HG03066 (cell line): Measurements from ENCODE around the gene WWOX.

Source experiments
- ATAC-seq: cut with Tn5 transposase; IDR thresholded peaks from one replicate; pipeline ENCODE4 v1.9.1; 2021; ENCODE audit warnings: low read depth; ENCODE audit not compliant: unreplicated experiment

Gene WWOX

GRCh38 chr16:78931678-78932077, 832.2 kb downstream of the WWOX start:
- ATAC-seq = no peak

- no peak for ATAC-seq
Measured at GRCh38 chr16:78932355-78932943, 833.0 kb downstream of the WWOX start.

DNA sequence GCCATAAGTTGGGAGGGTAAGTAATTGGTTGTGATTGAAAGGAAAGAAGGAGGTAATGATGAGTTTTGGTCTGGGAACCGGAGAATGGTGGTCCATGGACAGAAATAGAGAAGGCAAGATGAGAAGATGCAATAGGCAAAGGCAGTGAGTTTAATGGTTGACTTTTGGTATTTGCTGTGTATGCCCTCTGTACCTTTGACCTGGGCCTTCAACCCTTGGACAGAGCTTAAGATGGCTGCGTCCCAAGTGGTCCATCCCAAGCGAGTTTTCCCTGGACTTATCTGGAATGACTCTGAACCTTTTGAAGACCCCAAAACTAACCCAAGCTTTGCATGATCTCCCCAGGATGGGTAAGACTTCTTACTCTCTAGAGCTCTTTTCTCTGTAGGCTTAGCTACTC, 836.6 kb downstream of the WWOX start:
- no peak for ATAC-seq

GRCh38 chr16:78939597-78939996, 840.1 kb downstream of the WWOX start:
- ATAC-seq = no peak

GRCh38 chr16:78942625-78943245, 843.3 kb downstream of the WWOX start:
- ATAC-seq = no peak

GRCh38 chr16:78945336-78945735, 845.9 kb downstream of the WWOX start:
- no peak for ATAC-seq

DNA sequence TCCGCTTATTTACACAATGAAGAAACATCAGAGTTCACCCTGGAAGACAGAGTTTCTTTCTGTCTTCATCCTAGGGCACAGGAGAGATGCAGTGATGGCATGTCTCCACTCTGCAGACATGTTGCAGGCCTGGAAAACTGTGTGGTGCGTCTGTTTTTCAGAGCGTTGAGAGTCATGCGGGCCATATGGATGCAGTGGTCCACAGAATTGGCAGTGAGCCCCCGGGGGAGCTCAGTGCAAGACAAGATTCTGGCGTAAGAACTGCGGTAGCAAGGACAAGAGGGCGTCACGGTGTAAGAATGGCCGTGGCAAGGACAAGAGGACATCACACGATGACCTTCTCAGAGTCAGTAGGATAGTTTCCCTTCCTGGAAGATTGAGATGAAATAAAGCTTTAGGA, 847.1 kb downstream of the WWOX start:
- ATAC-seq = no peak

GRCh38 chr16:78950768-78951167, 851.3 kb downstream of the WWOX start:
- no peak for ATAC-seq

- ATAC-seq = no peak
Measured at GRCh38 chr16:78952630-78953029, 853.2 kb downstream of the WWOX start.

DNA sequence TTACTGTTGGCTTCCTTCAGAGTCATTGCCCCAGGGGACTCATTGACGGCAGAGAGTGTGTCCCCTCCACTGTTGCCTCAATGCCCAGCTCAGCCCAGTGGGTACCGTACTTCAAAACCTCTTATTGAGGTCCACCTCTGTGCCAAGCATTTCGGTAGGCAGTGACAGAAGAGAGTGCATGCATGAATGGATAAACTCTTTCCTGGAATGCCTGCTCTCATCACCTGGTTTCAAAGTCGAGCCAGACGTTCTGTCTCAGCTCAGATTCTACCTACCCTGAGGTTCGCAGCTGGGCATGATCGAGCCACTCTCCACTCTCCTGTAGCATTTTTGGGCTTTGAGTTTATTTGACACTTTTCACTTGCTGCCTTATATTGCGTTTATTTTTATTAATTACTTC, 854.1 kb downstream of the WWOX start:
- ATAC-seq = no peak

GRCh38 chr16:78955206-78955605, 855.8 kb downstream of the WWOX start:
- ATAC-seq = no peak

DNA sequence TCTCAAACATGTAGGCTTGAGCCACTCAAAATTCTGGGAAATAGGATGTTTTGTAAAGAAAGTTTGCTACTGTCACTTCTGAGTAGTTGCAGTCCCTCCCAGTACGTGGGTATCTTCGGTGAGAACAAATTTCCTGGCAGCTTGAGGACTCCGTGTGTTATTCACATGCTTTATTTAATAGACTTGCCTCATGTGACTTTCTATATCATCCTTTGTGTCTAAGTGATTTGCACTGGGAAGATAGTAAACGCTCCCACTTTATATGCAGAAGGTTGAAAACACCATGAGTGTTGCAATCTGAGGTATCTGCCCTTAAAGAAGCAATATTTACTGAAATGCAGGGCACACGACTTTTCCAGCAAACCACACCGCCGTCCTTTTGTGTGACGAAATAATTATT, 857.4 kb downstream of the WWOX start:
- ATAC-seq = no peak

- ATAC-seq = no peak
Measured at GRCh38 chr16:78957317-78958100, 858.1 kb downstream of the WWOX start.

DNA sequence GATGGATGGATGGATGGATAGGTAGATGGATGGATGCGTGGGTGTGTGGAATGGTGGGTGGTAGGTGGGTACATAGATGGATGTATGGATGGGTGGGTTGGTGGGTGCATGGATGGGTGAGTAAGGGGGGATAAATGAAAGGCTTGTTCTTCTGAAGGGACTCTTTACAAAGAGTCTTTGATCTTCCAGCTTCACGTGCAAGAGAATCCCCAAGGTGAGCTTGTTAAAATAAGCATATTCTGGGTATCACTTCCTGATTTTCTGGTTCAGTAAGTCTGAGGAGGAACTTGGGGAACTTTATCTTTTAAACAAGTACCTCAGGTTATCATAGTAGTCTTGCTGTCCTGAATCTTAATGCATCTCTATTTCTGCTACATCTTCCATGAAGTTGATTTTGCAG, 862.0 kb downstream of the WWOX start:
- peak; percentile 53 for ATAC-seq

DNA sequence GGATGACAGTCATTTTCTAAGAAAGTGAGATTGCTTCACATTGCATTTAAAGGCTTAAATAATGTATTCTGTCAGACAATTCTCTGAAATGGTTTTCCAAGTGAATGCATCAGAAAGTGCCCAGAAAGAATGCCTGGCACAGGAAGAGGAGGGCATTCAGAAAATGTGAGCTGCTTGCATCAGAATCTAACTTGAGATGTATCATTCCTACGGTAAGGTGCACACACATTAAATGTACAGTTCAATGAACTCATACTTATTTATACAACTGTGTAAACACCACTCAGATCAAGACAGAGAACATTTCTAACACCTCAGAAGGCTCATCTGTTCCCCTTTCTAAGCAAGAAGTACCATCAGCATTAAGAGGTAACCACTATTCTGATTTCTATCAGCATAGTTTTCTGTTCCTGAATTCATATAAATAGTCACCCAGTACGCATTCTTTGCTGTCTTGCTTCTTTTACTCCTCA, 863.0 kb downstream of the WWOX start:
- ATAC-seq = peak; percentile 83

DNA sequence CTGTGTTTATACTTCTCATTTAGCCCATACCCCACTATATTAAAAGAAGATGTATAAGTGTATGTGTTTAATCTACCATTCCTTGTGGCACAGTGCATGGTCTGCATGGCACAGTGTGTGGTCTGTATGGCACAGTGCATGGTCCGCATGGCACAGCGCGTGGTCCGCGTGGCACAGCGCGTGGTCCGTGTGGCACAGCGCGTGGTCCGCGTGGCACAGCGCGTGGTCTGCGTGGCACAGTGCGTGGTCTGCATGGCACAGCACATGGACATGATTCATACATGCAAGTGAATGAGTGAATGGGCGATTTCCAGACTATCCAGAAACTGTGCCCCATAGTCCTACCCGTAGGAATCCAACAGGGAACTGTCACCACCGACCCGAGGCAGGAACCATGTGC, 868.5 kb downstream of the WWOX start:
- ATAC-seq = no peak

- no peak for ATAC-seq
Measured at GRCh38 chr16:78969721-78970120, 870.3 kb downstream of the WWOX start.

DNA sequence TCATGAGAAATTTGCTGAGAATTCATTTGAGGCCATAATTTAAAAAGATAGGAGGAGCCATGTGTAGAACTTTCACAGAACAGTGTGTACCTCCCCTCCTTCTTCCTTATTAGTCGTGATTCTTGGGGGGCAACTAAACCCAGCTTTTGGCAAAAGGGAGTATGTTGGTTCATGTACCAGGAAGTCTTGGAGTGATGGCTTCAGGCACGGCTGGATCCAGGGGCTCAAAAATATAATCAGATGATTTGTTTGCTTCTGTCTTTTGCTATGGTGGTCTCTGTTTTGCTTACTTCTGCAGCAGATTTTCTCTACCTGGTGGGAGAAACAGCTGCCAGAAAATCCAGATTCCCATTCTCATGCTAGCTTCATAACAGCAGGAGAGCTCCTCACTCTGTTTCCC, 871.2 kb downstream of the WWOX start:
- no peak for ATAC-seq

GRCh38 chr16:78972006-78972405, 872.6 kb downstream of the WWOX start:
- no peak for ATAC-seq

DNA sequence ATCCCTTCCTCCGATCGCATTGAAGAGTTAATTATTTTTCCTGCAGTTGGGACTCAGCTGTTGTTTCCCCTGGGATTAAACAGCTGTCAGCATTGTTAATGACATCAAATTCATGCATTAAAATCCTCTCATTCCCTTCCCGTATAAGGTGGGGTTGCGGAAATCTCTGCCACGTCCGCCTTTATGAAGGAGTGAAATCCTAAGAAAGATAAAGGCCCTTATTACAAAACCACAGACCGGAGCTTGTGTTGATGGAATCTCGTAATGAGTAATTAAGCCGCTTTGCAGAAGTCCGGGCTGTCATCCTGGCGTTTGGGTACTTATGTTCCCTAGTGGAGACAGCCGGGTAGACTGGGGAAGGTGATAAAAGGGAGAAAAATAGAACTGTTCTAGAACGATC, 873.5 kb downstream of the WWOX start:
- ATAC-seq = no peak

GRCh38 chr16:78976212-78976611, 876.8 kb downstream of the WWOX start:
- no peak for ATAC-seq

DNA sequence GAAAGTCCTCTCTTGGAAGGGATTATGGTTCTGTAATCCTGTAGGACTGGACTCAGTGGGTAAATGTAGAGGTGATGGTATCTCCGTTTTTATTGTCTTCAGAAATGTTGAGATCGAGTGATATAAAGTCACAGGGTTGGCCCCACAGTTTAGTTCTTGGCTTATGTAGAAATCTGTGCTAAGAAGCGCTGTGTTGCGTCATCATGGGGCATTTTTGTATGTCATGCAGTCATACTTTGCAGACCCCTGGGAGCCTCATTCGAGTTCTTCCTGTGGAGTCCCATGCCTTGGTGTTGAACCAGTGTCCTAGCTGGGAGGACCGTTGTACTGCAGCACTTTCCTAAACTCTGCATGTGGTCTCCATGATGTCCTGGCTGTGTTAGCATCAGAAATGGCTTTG, 881.4 kb downstream of the WWOX start:
- no peak for ATAC-seq
